Epithelial cell of proximal tubule (primary cell): ENCODE data around the gene FANCB. TPM values are rescaled to one million over a fixed set of nuclear protein-coding genes. Genes with fewer than 3 reads are reported as not detected.

ENCODE experiments used
- DNase-seq: peaks from one replicate; pipeline ENCODE4 v3.0.0-alpha.2; 2011; ENCODE audit warnings: low read depth
- H3K4me3 ChIP-seq: 2 replicates; pipeline ENCODE4 v1.5.1; 2011; ENCODE audit warnings: low read depth, mild to moderate bottlenecking, low read length
- total RNA-seq: library from RNA; depleted of rRNA; stranded (reverse); fragments of >200 nt; gene quantifications from 2 replicates; pipeline ENCODE4 v1.2.3, GENCODE V29; 2015
- TF ChIP-seq, protein P1 (sequence below): conservative IDR thresholded peaks from 2 replicates; pipeline ENCODE4 v1.5.1; 2012; ENCODE audit warnings: low read depth, mild to moderate bottlenecking, low read length

Gene FANCB
- total RNA-seq, 1 donor from 2014 or later: 3.0 TPM

DNA sequence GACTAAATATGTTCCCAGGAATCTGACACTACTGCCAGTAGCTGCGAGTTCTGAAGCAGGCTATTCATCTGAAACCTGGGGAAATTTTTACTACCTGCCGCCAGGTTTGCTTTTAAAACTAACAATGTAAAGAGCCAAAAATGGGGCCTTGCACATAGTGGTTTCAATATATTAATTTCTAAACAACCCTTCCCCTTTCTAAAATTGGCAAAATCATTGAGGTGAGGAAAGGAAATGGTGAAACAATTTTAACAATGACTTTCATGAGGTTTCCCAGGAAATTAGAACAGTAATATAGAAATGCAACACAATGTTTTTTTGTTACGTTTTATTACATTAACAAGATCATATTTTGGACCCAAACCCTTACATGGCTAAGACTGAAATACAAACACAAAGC, 21.3 kb downstream of the FANCB start:
- TF ChIP-seq, protein P1, sequence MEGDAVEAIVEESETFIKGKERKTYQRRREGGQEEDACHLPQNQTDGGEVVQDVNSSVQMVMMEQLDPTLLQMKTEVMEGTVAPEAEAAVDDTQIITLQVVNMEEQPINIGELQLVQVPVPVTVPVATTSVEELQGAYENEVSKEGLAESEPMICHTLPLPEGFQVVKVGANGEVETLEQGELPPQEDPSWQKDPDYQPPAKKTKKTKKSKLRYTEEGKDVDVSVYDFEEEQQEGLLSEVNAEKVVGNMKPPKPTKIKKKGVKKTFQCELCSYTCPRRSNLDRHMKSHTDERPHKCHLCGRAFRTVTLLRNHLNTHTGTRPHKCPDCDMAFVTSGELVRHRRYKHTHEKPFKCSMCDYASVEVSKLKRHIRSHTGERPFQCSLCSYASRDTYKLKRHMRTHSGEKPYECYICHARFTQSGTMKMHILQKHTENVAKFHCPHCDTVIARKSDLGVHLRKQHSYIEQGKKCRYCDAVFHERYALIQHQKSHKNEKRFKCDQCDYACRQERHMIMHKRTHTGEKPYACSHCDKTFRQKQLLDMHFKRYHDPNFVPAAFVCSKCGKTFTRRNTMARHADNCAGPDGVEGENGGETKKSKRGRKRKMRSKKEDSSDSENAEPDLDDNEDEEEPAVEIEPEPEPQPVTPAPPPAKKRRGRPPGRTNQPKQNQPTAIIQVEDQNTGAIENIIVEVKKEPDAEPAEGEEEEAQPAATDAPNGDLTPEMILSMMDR: no peak
- no peak for DNase-seq
- H3K4me3 ChIP-seq: no peak overlapping the region

DNA sequence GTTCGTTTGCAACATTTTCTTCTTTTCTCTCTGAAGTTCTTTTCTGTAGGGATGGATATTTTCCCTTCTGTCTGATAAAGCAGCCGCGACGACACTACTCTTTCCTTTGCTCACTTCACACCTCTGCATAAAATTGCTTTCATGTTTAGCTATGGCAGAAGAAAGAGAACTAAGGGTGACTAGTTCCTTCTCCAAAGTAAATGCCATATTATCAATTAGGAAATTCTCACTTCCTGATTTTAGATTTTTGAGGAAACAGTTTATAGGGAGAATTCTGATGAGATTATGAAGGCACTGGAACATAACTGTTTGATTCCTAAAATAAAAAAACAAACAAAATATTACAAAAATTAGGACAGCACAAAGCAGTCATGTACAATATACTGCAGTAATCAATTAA, 29.2 kb downstream of the FANCB start:
- DNase-seq: no peak
- TF ChIP-seq, protein P1: no peak
- H3K4me3 ChIP-seq: no peak overlapping the region

DNA sequence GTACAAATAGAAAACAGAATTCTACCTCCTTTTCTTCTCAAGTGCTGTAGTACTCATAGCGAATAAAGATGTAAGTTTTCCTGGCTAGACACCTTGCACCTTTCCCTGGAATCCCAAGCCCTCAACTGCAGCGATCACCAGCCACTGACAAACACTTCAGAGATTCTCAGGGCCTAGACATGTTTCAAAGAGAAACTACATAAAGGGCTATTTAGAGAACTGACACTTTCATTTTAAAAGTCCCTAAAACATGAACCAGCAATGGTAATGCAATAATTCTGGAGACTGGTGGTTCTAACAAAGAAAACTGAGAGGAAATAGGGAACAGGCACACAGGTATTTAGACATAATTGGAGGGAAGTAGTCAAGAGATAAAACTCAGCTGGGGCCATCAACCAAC, 35.7 kb downstream of the FANCB start:
- H3K4me3 ChIP-seq: no peak overlapping the region
- TF ChIP-seq, protein P1: no peak
- DNase-seq: no peak

DNA sequence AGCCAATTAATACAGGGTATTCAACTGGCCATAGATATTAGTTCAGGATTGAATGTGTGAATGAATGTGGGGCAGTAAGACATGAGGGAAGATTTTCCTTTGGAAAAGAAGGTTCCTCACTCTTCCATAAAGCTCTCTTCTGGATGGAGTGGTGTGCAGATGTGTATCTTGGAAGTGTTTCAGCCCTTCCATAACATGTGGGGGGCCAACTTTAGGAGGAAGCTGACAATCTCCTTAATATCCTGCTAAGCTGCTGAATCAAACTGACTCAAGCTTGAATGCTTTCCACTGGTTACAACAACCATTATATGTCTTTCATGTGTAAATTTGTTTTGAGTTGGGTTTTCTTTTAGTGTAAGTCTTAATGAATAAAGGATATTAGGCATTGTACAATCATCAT, 40.3 kb downstream of the FANCB start:
- no peak for DNase-seq
- TF ChIP-seq, protein P1: no peak
- no peak overlapping the region for H3K4me3 ChIP-seq

DNA sequence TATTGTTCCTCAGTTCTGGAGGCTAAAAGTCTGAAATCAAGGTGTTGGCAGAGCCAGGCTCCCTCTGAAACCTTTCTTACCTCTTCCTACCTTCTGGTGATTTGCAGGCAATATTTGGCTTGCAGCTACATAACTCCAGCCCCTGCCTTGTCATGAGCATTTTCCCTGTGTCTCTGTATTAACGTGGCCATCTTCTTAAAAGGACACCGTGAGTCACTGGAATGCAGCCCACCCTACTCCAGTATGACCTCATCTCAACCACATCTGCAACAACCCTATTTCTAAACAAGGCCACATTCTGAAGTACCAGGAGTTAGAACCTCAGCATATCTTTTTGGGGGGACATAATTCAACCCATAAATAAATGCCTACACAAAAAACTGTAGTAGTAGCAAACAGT, 40.7 kb downstream of the FANCB start:
- H3K4me3 ChIP-seq: no peak overlapping the region
- no peak for DNase-seq
- TF ChIP-seq, protein P1: no peak

DNA sequence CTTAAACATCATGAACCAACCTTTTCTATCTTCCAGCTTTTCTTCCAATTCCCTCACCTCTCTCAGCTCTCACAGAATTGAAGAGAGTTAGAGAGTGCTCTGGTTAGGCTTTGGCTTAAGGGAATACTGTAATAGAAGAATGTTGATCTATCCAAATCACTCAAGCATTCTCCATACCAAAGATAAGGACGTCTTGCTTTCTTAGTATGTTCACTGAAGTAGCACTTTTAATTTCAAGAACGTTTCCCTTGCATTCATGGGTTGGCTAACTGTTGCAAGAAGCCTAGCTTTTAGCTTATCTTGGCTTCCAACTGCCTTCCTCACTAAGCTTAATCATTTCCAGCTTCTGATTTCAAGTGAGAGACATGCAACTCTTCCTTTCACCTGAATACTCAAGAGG, 43.2 kb downstream of the FANCB start:
- TF ChIP-seq, protein P1: no peak
- H3K4me3 ChIP-seq: no peak overlapping the region
- no peak for DNase-seq

DNA sequence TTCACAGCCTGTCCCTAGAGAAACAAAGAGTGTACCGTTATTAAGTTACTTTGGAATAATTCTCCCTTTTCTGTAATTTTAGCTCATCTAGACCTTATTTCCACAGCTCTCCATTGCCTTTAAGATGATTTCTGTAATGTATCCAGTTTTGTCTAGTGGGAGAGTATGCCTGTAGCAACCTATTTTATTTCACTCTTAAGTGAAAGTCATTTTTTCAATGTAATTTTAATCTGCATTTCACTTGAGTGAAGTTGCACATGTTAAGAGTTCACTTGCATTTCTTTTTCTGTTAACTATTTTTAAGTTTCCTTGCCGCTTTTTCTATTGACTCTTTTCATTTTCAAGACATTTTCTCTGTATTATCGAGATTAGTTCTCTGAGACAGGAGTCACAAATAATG, 46.5 kb downstream of the FANCB start:
- H3K4me3 ChIP-seq: no peak overlapping the region
- no peak for DNase-seq
- TF ChIP-seq, protein P1: no peak
